ENCODE measurements around the gene DENND5B. TPM values are rescaled to one million over a fixed set of nuclear protein-coding genes. Genes with fewer than 3 reads are reported as not detected.
"Not testable (repeated sequence)": the region's sequence is repeated elsewhere in the genome, so short reads cannot be mapped to it uniquely, and the experiment has no call there.

The DENND5B gene
- total RNA-seq, 1 experiment from 2014 or later = 13.5 TPM

DNA sequence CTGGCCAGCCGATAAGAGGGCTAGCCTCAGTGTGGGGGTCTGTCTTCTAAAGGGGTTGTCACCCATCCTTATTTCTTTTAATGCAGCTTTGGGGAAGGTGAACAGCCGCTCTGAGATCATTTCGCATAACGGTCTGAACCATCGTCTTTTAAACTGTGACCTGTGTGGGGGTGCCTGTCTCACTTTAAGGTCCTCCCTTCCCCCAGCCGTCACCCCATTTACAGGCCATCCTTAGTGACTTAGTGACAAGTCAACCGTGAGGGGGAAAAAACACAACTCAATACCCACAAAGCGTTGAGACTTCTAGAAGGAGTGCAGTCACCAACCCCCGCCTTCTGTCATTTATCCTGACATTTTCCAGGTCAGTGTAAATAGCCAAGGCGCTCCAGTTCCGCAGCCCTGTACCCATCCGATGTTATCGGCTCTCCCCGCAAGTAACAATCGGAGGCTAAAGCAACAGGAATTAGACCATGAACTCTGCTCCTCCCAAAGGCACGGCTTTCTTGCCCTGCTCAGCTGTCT lies 505 bp upstream of the DENND5B start:
- no peak for DNase-seq (ENCODE audit: low read depth)

GRCh38 chr12:31589904-31590641 lies 863 bp downstream of the DENND5B start:
- DNase-seq (ENCODE audit: low read depth) = peak; percentile 79

DNA sequence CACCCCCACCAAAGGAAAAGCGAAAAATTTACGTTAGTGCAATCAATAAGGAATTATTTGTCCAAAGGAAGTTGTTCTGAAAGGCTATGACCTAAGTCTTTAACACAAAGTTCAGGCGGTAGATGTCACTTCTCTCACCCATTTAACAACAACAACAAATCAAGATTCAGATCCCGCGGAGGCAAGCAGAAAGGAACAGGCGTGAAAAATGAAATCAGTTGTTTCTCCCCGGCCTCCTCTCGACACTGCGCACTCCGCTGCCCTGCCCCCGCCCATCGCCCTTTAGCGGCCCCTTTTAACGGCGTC lies 1.4 kb downstream of the DENND5B start:
- DNase-seq (ENCODE audit: low read depth) = no peak

- peak; percentile 28 for DNase-seq (ENCODE audit: low read depth)
These were observed 2.0 kb downstream of the DENND5B start for GRCh38 chr12:31588976-31589375.

- DNase-seq (ENCODE audit: low read depth) = no peak
These were observed 4.2 kb downstream of the DENND5B start for GRCh38 chr12:31586728-31587127.

GRCh38 chr12:31585895-31586294 lies 5.0 kb downstream of the DENND5B start:
- no peak for DNase-seq (ENCODE audit: low read depth)

DNA sequence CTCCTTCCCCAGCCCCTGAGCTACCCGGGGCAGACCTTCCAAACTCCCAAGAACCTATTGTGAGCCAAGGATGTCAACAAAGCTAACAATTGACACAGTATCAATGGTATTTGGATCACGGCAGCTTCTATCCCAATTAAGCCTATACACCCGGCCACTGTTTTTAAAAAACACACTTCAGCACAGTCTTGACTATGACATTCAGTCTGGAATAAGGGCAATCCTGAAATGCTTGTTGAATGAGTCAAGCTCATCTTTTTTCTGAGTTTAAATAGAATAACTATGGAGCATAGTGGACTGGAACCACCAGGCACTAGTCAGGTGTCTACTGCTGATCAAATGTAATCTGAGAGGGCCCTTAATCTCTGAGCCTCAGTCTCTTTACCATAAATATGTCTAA lies 5.7 kb downstream of the DENND5B start:
- DNase-seq (ENCODE audit: low read depth) = peak; percentile 67

DNA sequence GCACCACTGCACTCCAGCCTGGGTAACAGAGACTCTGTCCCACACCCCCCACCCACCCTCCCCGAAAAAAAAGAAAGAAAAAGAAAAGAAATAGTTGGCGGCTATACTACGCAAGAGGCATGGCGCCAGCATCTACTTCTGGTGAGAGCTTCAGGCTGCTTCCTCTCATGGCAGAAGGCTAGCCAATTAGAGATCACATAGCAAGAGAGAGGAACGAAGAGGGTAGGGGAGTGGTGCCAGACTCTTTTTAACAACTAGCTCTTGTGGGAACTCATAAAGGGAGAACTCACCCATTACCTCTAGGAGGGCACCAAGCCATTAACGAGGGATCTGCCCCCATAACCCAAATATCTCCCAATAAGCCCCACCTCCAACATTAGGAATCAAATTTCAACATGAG lies 6.2 kb downstream of the DENND5B start:
- DNase-seq (ENCODE audit: low read depth) = peak; percentile 35

- no peak for DNase-seq (ENCODE audit: low read depth)
These were observed 7.1 kb downstream of the DENND5B start for GRCh38 chr12:31583878-31584277.

- peak; percentile 34 for DNase-seq (ENCODE audit: low read depth)
These were observed 8.8 kb downstream of the DENND5B start for GRCh38 chr12:31582155-31582554.

- DNase-seq (ENCODE audit: low read depth) = peak; percentile 37
These were observed 12.3 kb downstream of the DENND5B start for GRCh38 chr12:31578632-31579031.

- DNase-seq (ENCODE audit: low read depth) = no peak
These were observed 15.9 kb downstream of the DENND5B start for GRCh38 chr12:31574803-31575575.

GRCh38 chr12:31574367-31574766 lies 16.6 kb downstream of the DENND5B start:
- DNase-seq (ENCODE audit: low read depth) = not testable (repeated sequence)

- no peak for DNase-seq (ENCODE audit: low read depth)
These were observed 17.9 kb downstream of the DENND5B start for GRCh38 chr12:31572900-31573600.

GRCh38 chr12:31570880-31571279 lies 20.1 kb downstream of the DENND5B start:
- DNase-seq (ENCODE audit: low read depth) = no peak

DNA sequence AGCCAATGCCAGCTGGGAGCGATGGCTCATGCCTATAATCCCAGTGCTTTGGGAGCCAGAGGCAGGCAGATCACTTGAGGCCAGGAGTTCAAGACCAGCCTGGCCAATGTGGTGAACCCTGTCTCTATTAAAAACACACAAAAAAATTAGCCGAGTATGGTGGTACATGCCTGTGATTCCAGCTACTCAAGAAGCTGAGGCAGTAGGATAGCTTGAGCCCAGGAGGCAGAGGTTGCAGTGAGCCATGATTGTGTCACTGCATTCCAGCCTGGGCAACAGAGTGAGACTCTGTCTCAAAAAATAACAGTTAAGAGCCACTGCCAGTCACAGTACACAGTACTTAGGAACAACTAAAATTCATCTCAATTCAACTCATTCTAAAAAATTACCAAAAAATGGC lies 21.4 kb downstream of the DENND5B start:
- not testable (repeated sequence) for DNase-seq (ENCODE audit: low read depth)

- DNase-seq (ENCODE audit: low read depth) = no peak
These were observed 22.4 kb downstream of the DENND5B start for GRCh38 chr12:31568498-31568897.

DNA sequence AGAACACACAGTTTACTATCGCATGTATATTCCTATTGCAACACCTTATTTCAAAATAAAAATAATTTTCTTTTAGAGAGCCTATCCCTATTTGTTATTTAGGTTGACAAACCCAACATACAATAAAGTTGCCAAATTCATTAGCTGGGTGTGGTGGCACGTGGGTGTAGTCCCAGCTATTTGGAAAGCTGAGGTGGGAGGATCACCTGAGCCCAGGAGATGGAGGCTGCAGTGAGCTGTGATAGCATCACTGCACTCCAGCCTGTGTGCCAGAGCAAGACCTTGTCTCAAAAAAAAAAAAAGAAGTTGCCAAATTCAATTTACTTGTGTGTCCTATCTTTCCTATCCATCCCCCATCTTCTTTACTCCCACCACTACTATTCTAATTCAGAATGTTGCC lies 23.9 kb downstream of the DENND5B start:
- no peak for DNase-seq (ENCODE audit: low read depth)

DNA sequence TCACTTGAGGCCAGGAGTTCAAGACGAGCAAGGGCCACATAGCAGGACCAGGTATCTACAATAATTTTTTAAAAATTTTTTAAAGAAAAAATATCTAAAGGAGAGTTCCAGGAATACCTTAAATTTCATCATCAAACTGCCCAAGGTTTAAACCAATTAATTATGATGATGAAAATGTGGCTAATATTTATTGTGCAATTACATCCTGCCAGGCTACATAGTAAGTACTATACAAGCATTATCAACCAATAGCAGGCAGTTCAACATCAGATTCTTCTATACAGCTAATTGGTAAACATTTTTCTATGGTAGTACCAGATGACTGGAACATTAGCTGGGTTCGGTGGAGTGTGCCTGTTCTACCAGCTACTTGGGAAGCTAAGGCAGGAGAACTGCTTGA lies 24.4 kb downstream of the DENND5B start:
- no peak for DNase-seq (ENCODE audit: low read depth)

GRCh38 chr12:31562594-31563328 lies 28.2 kb downstream of the DENND5B start:
- no peak for DNase-seq (ENCODE audit: low read depth)

- DNase-seq (ENCODE audit: low read depth) = no peak
These were observed 30.4 kb downstream of the DENND5B start for GRCh38 chr12:31560516-31560915.

DNA sequence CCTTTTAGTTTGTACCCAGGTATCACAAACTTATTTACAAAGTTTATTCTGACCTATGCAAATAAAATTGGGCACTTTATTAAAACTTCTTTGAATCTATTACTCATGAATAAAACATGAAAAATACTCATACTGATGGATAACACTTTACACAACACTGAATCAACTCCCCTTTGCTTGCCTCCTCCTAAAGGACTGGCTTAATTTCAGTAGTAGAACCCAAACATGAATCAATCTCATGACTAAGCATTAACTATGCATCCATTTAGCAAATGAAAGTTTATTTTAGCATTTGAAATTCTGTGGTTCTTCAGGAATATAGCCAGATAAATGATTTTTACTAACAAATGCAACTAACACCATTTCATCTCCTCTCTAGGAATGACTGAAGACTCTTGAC lies 32.4 kb downstream of the DENND5B start:
- no peak for DNase-seq (ENCODE audit: low read depth)

All from RPMI7951 (cell line).